Suprapubic skin (tissue), 4 donors: ENCODE results near the gene ITPKB. TPM values are rescaled to one million over a fixed set of nuclear protein-coding genes. Genes with fewer than 3 reads are reported as not detected.

Experiments
- DNase-seq, 2 donors: peaks; one replicate each; pipeline ENCODE4 v3.0.0-alpha.2; 2019; ENCODE audit warnings: low spot score in 2 of 2
- H3K27ac ChIP-seq: fragments of 200-600 bp; sonication (generic); one replicate; pipeline ENCODE4 v1.5.1; 2019
- H3K27me3 ChIP-seq: fragments of 200-600 bp; sonication (generic); one replicate; pipeline ENCODE4 v1.5.1; 2019
- H3K36me3 ChIP-seq: fragments of 200-600 bp; sonication (generic); one replicate; pipeline ENCODE4 v1.5.1; 2019
- H3K4me1 ChIP-seq: fragments of 200-600 bp; sonication (generic); one replicate; pipeline ENCODE4 v1.5.1; 2019
- H3K4me3 ChIP-seq: fragments of 200-600 bp; sonication (generic); one replicate; pipeline ENCODE4 v1.5.1; 2019; ENCODE audit warnings: mild to moderate bottlenecking
- H3K9me3 ChIP-seq: fragments of 200-600 bp; sonication (generic); one replicate; pipeline ENCODE4 v1.5.1; 2019
- EP300 ChIP-seq: sonication (generic); formaldehyde crosslinking; IDR thresholded peaks from one replicate; pipeline ENCODE4 v1.6.1; 2017; ENCODE audit warnings: antibody characterized with exemption
- POLR2A ChIP-seq, 2 donors: fragments of 450-650 bp; IDR thresholded peaks; one replicate each; pipeline ENCODE4 v1.6.1; 2017; ENCODE audit warnings: antibody characterized with exemption in 2 of 2, mild to moderate bottlenecking in 2 of 2, moderate library complexity in 2 of 2
- POLR2AphosphoS5 ChIP-seq, 3 donors: sonication (generic); formaldehyde crosslinking; IDR thresholded peaks; one replicate each; pipeline ENCODE4 v1.6.1; 2017; ENCODE audit warnings: antibody characterized with exemption in 3 of 3
- WGBS: methylation state at CpG from one replicate; pipeline ENCODE4 v1.1.5; 2018; 5-methylcytosine and 5-hydroxymethylcytosine counted together
- total RNA-seq, 4 donors: library from RNA; depleted of rRNA; stranded (reverse); fragments of >200 nt; gene quantifications; one replicate each; pipeline ENCODE4 v1.1.0, GENCODE V29; 2016
- TF ChIP-seq, protein P1 (sequence below), 2 donors: fragments of 200-600 bp in 1 of 2; fragments of 450-650 bp in 1 of 2; sonication (generic) in 1 of 2; IDR thresholded peaks; one replicate each; pipeline ENCODE4 v1.5.1; 2016 to 2019; ENCODE audit warnings: antibody characterized with exemption in 2 of 2, mild to moderate bottlenecking in 1 of 2, moderate library complexity in 1 of 2

Gene ITPKB
- total RNA-seq, 4 donors from 2014 or later, result 31.0 to 39.0 (median 35.3) TPM

- 33% methylated on average over 4 of the region's 5 CpGs for WGBS
- DNase-seq, result peak in 1 of 2 donors; percentile 74
These were observed 30.1 kb downstream of the ITPKB start for GRCh38 chr1:226708967-226709396.

DNA sequence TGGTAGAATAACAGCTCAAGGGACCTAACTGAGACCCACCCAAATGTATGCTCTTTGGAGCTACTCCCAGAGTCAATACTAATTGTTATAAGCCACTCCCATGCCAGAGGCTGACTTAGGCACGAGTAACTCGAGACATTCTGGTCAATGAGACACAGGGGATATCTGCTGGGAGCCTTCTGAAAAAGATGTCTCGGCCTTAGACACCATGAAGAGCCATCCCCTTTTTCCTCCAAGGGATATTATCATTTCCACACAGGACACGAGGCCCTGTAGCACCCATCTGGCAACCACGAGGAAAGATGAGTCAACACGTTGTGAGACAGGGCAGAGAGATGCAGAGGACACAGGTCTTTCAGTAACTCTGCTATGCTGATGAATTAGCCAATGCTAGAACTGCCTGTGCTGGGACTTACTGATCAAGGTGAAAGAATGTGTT lies 30.7 kb downstream of the ITPKB start:
- H3K4me1 ChIP-seq, result peaks cover 46% of the 10 kb centered on the region
- H3K9me3 ChIP-seq, result no peaks in the 10 kb centered on the region
- H3K36me3 ChIP-seq, result no peaks in the 10 kb centered on the region
- WGBS, result 21% methylated on average over 6 of the region's 6 CpGs
- no peak overlapping the region for H3K4me3 ChIP-seq
- peak; percentile 24 to 76 (median 48) for TF ChIP-seq POLR2AphosphoS5 (IDR thresholded peaks at IDR 0.05)
- TF ChIP-seq POLR2A (IDR thresholded peaks at IDR 0.05), result no peak
- TF ChIP-seq EP300, result peak; percentile 89
- peak in 1 of 2 donors; percentile 81 for DNase-seq
- no peaks in the 10 kb centered on the region for H3K27me3 ChIP-seq
- peak overlapping the region; percentile 81 for H3K27ac ChIP-seq

More at GRCh38 chr1:226708967-226709396, 30.1 kb downstream of the ITPKB start:
- peak overlapping the region; percentile 81 for H3K27ac ChIP-seq
- no peaks in the 10 kb centered on the region for H3K27me3 ChIP-seq
- H3K4me3 ChIP-seq, result no peak overlapping the region
- no peaks in the 10 kb centered on the region for H3K9me3 ChIP-seq
- TF ChIP-seq, protein P1, sequence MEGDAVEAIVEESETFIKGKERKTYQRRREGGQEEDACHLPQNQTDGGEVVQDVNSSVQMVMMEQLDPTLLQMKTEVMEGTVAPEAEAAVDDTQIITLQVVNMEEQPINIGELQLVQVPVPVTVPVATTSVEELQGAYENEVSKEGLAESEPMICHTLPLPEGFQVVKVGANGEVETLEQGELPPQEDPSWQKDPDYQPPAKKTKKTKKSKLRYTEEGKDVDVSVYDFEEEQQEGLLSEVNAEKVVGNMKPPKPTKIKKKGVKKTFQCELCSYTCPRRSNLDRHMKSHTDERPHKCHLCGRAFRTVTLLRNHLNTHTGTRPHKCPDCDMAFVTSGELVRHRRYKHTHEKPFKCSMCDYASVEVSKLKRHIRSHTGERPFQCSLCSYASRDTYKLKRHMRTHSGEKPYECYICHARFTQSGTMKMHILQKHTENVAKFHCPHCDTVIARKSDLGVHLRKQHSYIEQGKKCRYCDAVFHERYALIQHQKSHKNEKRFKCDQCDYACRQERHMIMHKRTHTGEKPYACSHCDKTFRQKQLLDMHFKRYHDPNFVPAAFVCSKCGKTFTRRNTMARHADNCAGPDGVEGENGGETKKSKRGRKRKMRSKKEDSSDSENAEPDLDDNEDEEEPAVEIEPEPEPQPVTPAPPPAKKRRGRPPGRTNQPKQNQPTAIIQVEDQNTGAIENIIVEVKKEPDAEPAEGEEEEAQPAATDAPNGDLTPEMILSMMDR (IDR thresholded peaks at IDR 0.05), result no peak
- TF ChIP-seq EP300 (no peak), POLR2AphosphoS5 (IDR thresholded peaks at IDR 0.05) (no peak), POLR2A (IDR thresholded peaks at IDR 0.05) (no peak)
- H3K36me3 ChIP-seq, result no peaks in the 10 kb centered on the region
- peaks cover 45% of the 10 kb centered on the region for H3K4me1 ChIP-seq

GRCh38 chr1:226706684-226707083 lies 32.4 kb downstream of the ITPKB start:
- 47% methylated on average over 4 of the region's 4 CpGs for WGBS

DNA sequence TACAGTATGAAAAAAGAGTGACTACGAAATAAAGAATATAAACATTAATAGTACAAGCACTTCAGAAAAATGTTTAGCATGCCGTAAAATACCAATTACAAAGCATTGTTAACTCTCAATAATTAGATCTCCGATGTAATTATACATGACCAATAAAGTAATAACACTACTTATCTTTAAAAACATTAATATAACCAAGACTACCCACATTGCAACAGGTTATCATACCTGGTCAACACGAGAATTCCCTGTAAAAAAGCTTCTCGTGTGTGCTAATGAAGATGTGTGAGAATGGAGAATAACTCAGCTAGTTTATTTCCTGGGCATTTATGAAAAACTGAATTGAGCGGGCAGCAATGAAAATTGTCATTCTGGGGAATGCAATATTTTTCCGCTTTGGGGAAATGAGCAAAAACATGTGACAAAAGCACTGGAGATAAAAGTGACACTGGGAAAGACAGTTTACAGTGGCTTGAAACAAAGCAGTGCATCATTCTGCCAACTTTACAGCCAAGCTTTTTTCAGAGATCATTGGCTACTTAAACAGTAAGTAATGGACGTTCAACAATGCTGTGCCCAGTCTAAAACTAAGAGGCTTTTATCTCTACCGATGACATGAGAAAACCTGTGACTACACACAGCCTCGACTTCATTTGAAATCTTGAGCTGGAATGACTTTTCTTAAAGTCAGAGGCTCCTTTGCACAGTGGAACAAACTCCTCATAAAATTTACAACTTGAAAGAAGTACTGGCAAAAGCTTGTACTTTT lies 34.7 kb downstream of the ITPKB start:
- no peaks in the 10 kb centered on the region for H3K27me3 ChIP-seq
- H3K27ac ChIP-seq, result peak overlapping the region; percentile 100
- no peaks in the 10 kb centered on the region for H3K9me3 ChIP-seq
- WGBS, result 78% methylated on average over 10 of the region's 10 CpGs
- no peak for TF ChIP-seq POLR2A (IDR thresholded peaks at IDR 0.05)
- peak overlapping the region; percentile 80 for H3K4me3 ChIP-seq
- no peaks in the 10 kb centered on the region for H3K36me3 ChIP-seq
- DNase-seq, result no peak
- peaks cover 36% of the 10 kb centered on the region for H3K4me1 ChIP-seq

More at GRCh38 chr1:226706684-226707083, 32.4 kb downstream of the ITPKB start:
- Histone ChIP-seq H3K9me3 (no peaks in the 10 kb centered on the region), H3K4me1 (peaks cover 53% of the 10 kb centered on the region), H3K4me3 (no peak overlapping the region), H3K36me3 (no peaks in the 10 kb centered on the region), H3K27ac (no peak overlapping the region), H3K27me3 (no peaks in the 10 kb centered on the region)
- DNase-seq, result no peak
- TF ChIP-seq POLR2AphosphoS5 (IDR thresholded peaks at IDR 0.05), result no peak

DNA sequence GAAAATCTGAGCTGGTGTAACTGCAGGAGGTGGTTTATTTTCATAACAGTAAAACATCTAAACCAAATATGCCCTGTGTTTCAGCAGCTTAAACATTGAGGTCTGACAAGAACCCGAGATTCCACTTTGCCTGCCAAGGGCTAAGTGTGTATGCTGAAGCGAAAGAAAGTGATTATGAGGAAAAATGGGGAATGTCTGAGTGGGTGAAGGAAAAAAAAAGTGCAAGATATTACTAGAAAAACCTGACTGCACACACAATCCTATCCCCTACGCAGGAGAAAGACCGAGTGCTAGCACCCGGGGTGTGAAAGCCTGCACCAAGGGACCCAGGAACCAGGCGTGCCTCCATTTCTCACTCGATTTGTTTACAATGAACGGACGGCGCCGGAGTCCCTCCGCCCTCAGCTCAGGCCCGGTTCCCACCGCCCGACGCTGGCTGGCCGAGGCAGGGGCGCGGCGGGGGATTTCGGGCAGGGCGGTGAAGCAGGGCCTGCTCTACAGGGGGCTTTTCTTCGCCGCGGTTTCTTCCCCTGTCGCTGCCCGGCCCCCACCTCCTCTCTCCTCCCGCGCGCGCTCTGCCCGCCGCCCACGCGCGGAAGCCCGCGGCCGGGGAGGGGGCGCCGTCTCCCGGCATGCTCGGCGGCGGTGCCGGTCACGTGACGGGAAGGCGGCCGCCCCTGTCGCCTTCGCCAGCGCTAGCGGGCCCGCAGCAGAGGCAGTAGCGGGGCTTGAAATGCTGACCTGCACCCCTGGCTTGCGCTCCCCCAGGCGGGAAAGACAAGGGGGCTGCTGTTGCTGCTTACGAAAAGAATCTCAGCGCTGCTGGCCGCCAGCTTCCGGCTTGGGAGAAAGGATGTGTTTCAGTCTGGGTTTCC lies 35.9 kb downstream of the ITPKB start:
- Histone ChIP-seq H3K27ac (peak overlapping the region; percentile 100), H3K9me3 (no peaks in the 10 kb centered on the region), H3K4me1 (peaks cover 35% of the 10 kb centered on the region), H3K36me3 (no peaks in the 10 kb centered on the region), H3K27me3 (no peaks in the 10 kb centered on the region), H3K4me3 (peak overlapping the region; percentile 80)
- WGBS, result under 1% methylated on average over 36 of the region's 62 CpGs
- TF ChIP-seq POLR2AphosphoS5 (IDR thresholded peaks at IDR 0.05), result peak in 2 of 3 donors; percentile 19 to 27
- TF ChIP-seq EP300, result no peak
- peak in 1 of 2 donors; percentile 90 for TF ChIP-seq POLR2A (IDR thresholded peaks at IDR 0.05)
- peak in 1 of 2 donors; percentile 79 for DNase-seq

- WGBS, result 61% methylated on average over 12 of the region's 12 CpGs
- peak in 1 of 3 donors; percentile 39 for TF ChIP-seq POLR2AphosphoS5 (IDR thresholded peaks at IDR 0.05)
- TF ChIP-seq, protein P1 (IDR thresholded peaks at IDR 0.05), result no peak
- TF ChIP-seq POLR2A (IDR thresholded peaks at IDR 0.05), result no peak
- H3K4me3 ChIP-seq, result peak overlapping the region; percentile 80
- DNase-seq, result no peak
- H3K9me3 ChIP-seq, result no peaks in the 10 kb centered on the region
- H3K27me3 ChIP-seq, result no peaks in the 10 kb centered on the region
- H3K36me3 ChIP-seq, result no peaks in the 10 kb centered on the region
- H3K27ac ChIP-seq, result peak overlapping the region; percentile 100
- H3K4me1 ChIP-seq, result peaks cover 40% of the 10 kb centered on the region
These were observed 36.6 kb downstream of the ITPKB start for GRCh38 chr1:226702318-226702956.
